ENCODE data around the gene PLCXD3. TPM values are rescaled to one million over a fixed set of nuclear protein-coding genes. Genes with fewer than 3 reads are reported as not detected.

The PLCXD3 gene
- total and polyA plus RNA-seq, 10 donors, result 0.07 to 0.61 (median 0.20) TPM

DNA sequence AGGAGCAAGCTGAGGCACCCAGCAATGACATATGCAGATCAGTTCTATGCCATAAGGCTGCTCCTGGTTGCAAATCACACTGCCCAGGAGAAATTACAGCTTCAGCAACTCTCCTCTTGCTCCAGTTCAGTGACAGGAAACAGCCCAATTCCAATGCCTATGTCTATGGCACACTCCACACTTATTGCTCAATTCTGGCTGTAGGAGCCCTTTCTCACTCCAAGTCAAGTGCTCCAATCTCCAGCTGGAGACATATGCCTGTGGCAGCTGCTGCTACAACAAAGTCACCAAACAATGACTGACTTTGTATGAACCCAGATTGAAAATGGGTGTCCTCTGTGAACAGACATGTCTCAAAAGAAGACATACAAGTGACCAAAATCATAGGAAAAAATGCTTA, 31.8 kb upstream of the PLCXD3 start:
- intact Hi-C loops (cut with DNase I; ENCODE audit: low total_unique reads), result no loop called here
- Histone ChIP-seq H3K9me3 (peaks cover 0 to 35% (median 21%) of the 10 kb centered on the region in 8 donors), H3K27ac (no peak overlapping the region), H3K36me3 (no peaks in the 10 kb centered on the region), H3K4me1 (no peaks in the 10 kb centered on the region), H3K27me3 (replicated peaks in 1 of 7) (no peaks in the 10 kb centered on the region), H3K4me3 (no peak overlapping the region)
- DNase-seq, result no peak
- TF ChIP-seq POLR2AphosphoS5 (IDR thresholded peaks at IDR 0.05) (no peak), POLR2A (IDR thresholded peaks at IDR 0.05) (no peak)
- TF ChIP-seq, protein P1, sequence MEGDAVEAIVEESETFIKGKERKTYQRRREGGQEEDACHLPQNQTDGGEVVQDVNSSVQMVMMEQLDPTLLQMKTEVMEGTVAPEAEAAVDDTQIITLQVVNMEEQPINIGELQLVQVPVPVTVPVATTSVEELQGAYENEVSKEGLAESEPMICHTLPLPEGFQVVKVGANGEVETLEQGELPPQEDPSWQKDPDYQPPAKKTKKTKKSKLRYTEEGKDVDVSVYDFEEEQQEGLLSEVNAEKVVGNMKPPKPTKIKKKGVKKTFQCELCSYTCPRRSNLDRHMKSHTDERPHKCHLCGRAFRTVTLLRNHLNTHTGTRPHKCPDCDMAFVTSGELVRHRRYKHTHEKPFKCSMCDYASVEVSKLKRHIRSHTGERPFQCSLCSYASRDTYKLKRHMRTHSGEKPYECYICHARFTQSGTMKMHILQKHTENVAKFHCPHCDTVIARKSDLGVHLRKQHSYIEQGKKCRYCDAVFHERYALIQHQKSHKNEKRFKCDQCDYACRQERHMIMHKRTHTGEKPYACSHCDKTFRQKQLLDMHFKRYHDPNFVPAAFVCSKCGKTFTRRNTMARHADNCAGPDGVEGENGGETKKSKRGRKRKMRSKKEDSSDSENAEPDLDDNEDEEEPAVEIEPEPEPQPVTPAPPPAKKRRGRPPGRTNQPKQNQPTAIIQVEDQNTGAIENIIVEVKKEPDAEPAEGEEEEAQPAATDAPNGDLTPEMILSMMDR (IDR thresholded peaks at IDR 0.05 in 8 of 11, conservative IDR thresholded peaks at IDR 0.05 in 3 of 11), result no peak

- intact Hi-C loops (cut with DNase I; ENCODE audit: low total_unique reads), result no loop called here
- Histone ChIP-seq H3K36me3 (no peaks in the 10 kb centered on the region), H3K4me3 (no peak overlapping the region), H3K4me1 (no peaks in the 10 kb centered on the region), H3K27ac (no peak overlapping the region), H3K9me3 (peaks cover 0 to 41% (median 24%) of the 10 kb centered on the region in 8 donors), H3K27me3 (replicated peaks in 1 of 7) (no peaks in the 10 kb centered on the region)
- DNase-seq, result no peak
- 85 to 98% (median 93%) methylated on average over 2 of the region's 2 CpGs for whole genome bisulfite sequencing, 5 donors
- no peak for TF ChIP-seq POLR2A (IDR thresholded peaks at IDR 0.05)
These were observed 29.1 kb upstream of the PLCXD3 start for GRCh38 chr5:41539454-41539853.

- Histone ChIP-seq H3K4me3 (no peak overlapping the region), H3K4me1 (no peaks in the 10 kb centered on the region), H3K27ac (no peak overlapping the region), H3K27me3 (replicated peaks in 1 of 7) (no peaks in the 10 kb centered on the region), H3K36me3 (no peaks in the 10 kb centered on the region), H3K9me3 (peaks cover 0 to 41% (median 24%) of the 10 kb centered on the region in 8 donors)
- no peak for DNase-seq
- whole genome bisulfite sequencing, 5 donors, result 85 to 95% (median 89%) methylated on average over 4 of the region's 4 CpGs
- TF ChIP-seq POLR2AphosphoS5 (IDR thresholded peaks at IDR 0.05) (no peak), POLR2A (IDR thresholded peaks at IDR 0.05) (no peak)
- TF ChIP-seq, protein P1 (IDR thresholded peaks at IDR 0.05 in 8 of 11, conservative IDR thresholded peaks at IDR 0.05 in 3 of 11), result no peak
- intact Hi-C loops (cut with DNase I; ENCODE audit: low total_unique reads), result no loop called here
These were observed 27.2 kb upstream of the PLCXD3 start for GRCh38 chr5:41537581-41537980.

- no peak for DNase-seq
- H3K4me3 ChIP-seq, result no peak overlapping the region
- TF ChIP-seq, protein P1 (IDR thresholded peaks at IDR 0.05 in 8 of 11, conservative IDR thresholded peaks at IDR 0.05 in 3 of 11), result no peak
- TF ChIP-seq POLR2AphosphoS5 (IDR thresholded peaks at IDR 0.05), result no peak
- no peak for TF ChIP-seq POLR2A (IDR thresholded peaks at IDR 0.05)
- H3K27me3 ChIP-seq (replicated peaks in 1 of 7), result no peaks in the 10 kb centered on the region
- 63 to 89% (median 69%) methylated on average over 1 of the region's 1 CpG for WGBS, 5 donors
- intact Hi-C loops (cut with DNase I; ENCODE audit: low total_unique reads), result no loop called here
- H3K4me1 ChIP-seq, result no peaks in the 10 kb centered on the region
- H3K27ac ChIP-seq, result no peak overlapping the region
- H3K9me3 ChIP-seq, result peaks cover 0 to 25% (median 14%) of the 10 kb centered on the region in 8 donors
- H3K36me3 ChIP-seq, result no peaks in the 10 kb centered on the region
These were observed 22.1 kb upstream of the PLCXD3 start for GRCh38 chr5:41532485-41532884.

Measured in spleen (tissue), 11 donors.